Stimulated activated naive CD8-positive, alpha-beta T cell treated with anti-CD3 and anti-CD28 coated beads, Interleukin-15, amount 100 ng/mL, for 72 hours (primary cell): ENCODE results near the gene RBM15B.

Source experiments
- ATAC-seq: fragments of 150-1000 bp; cut with Tn5 transposase; 2 replicates; pipeline ENCODE4 v1.10.0; 2021; ENCODE audit warnings: mild to moderate bottlenecking, moderate library complexity
- DNase-seq, 2 donors: peaks; one replicate each; pipeline ENCODE4 v3.0.0; 2021 to 2022
- H3K27ac Mint-ChIP-seq, 2 donors: one replicate each; pipeline ENCODE4 v1.8.0; 2022; ENCODE audit warnings: mild to moderate bottlenecking in 2 of 2, mixed read lengths in 2 of 2, moderate library complexity in 2 of 2
- H3K27me3 Mint-ChIP-seq: one replicate; pipeline ENCODE4 v1.8.0; 2022; ENCODE audit warnings: mixed read lengths
- H3K4me1 Mint-ChIP-seq: one replicate; pipeline ENCODE4 v1.8.0; 2022; ENCODE audit warnings: mild to moderate bottlenecking, mixed read lengths
- H3K4me3 Mint-ChIP-seq, 2 donors: one replicate each; pipeline ENCODE4 v1.8.0; 2022; ENCODE audit warnings: mild to moderate bottlenecking in 2 of 2, mixed read lengths in 2 of 2, moderate library complexity in 1 of 2
- H3K9me3 Mint-ChIP-seq, 2 donors: one replicate each; pipeline ENCODE4 v1.8.0; 2022; ENCODE audit warnings: mixed read lengths in 2 of 2

Gene RBM15B

GRCh38 chr3:51371943-51372557 lies 19.0 kb upstream of the RBM15B start:
- ATAC-seq, result peak; percentile 59
- no peaks in the 10 kb centered on the region for H3K4me1 Mint-ChIP-seq
- no peaks in the 10 kb centered on the region for H3K9me3 Mint-ChIP-seq
- DNase-seq, result peak; percentile 38 to 42
- H3K27me3 Mint-ChIP-seq, result no peaks in the 10 kb centered on the region
- H3K27ac Mint-ChIP-seq, result no peak overlapping the region
- H3K4me3 Mint-ChIP-seq, result no peak overlapping the region

GRCh38 chr3:51373658-51374421 lies 17.2 kb upstream of the RBM15B start:
- Mint-ChIP-seq H3K27me3 (no peaks in the 10 kb centered on the region), H3K9me3 (no peaks in the 10 kb centered on the region)
- DNase-seq, result no peak

GRCh38 chr3:51374456-51374855 lies 16.6 kb upstream of the RBM15B start:
- Mint-ChIP-seq H3K9me3 (no peaks in the 10 kb centered on the region), H3K4me3 (no peak overlapping the region), H3K4me1 (peaks cover 6% of the 10 kb centered on the region), H3K27me3 (no peaks in the 10 kb centered on the region), H3K27ac (no peak overlapping the region)
- DNase-seq (no peak), ATAC-seq (no peak)

More at GRCh38 chr3:51373658-51374421, 17.2 kb upstream of the RBM15B start:
- H3K27ac Mint-ChIP-seq, result peak overlapping the region in 1 of 2 donors; percentile 44
- H3K4me3 Mint-ChIP-seq, result no peak overlapping the region
- no peak for ATAC-seq
- H3K4me1 Mint-ChIP-seq, result no peaks in the 10 kb centered on the region

GRCh38 chr3:51375136-51375535 lies 15.9 kb upstream of the RBM15B start:
- Mint-ChIP-seq H3K27ac (no peak overlapping the region), H3K4me1 (peaks cover 12% of the 10 kb centered on the region), H3K9me3 (no peaks in the 10 kb centered on the region), H3K4me3 (no peak overlapping the region), H3K27me3 (no peaks in the 10 kb centered on the region)
- no peak for DNase-seq
- no peak for ATAC-seq

- no peak for ATAC-seq
- DNase-seq, result no peak
- H3K4me1 Mint-ChIP-seq, result peaks cover 15% of the 10 kb centered on the region
- no peak overlapping the region for H3K27ac Mint-ChIP-seq
- H3K27me3 Mint-ChIP-seq, result no peaks in the 10 kb centered on the region
- H3K9me3 Mint-ChIP-seq, result no peaks in the 10 kb centered on the region
- H3K4me3 Mint-ChIP-seq, result no peak overlapping the region
Measured at GRCh38 chr3:51375571-51375970, 15.5 kb upstream of the RBM15B start.

GRCh38 chr3:51378065-51378464 lies 13.0 kb upstream of the RBM15B start:
- peaks cover 18% of the 10 kb centered on the region for H3K4me1 Mint-ChIP-seq
- DNase-seq (no peak), ATAC-seq (no peak)
- no peaks in the 10 kb centered on the region for H3K9me3 Mint-ChIP-seq
- H3K27ac Mint-ChIP-seq, result no peak overlapping the region
- H3K4me3 Mint-ChIP-seq, result no peak overlapping the region
- H3K27me3 Mint-ChIP-seq, result no peaks in the 10 kb centered on the region

- Mint-ChIP-seq H3K27ac (peak overlapping the region in 1 of 2 donors; percentile 88), H3K27me3 (no peaks in the 10 kb centered on the region), H3K4me1 (peaks cover 24% of the 10 kb centered on the region), H3K4me3 (no peak overlapping the region), H3K9me3 (no peaks in the 10 kb centered on the region)
- DNase-seq (no peak), ATAC-seq (no peak)
Measured at GRCh38 chr3:51378726-51379125, 12.4 kb upstream of the RBM15B start.

GRCh38 chr3:51379301-51379700 lies 11.8 kb upstream of the RBM15B start:
- H3K27me3 Mint-ChIP-seq, result no peaks in the 10 kb centered on the region
- peaks cover 30% of the 10 kb centered on the region for H3K4me1 Mint-ChIP-seq
- no peak for DNase-seq
- no peaks in the 10 kb centered on the region for H3K9me3 Mint-ChIP-seq
- ATAC-seq, result no peak
- peak overlapping the region in 1 of 2 donors; percentile 88 for H3K27ac Mint-ChIP-seq
- H3K4me3 Mint-ChIP-seq, result no peak overlapping the region

GRCh38 chr3:51379746-51380455 lies 11.2 kb upstream of the RBM15B start:
- H3K27ac Mint-ChIP-seq, result no peak overlapping the region
- ATAC-seq (no peak), DNase-seq (no peak)
- H3K27me3 Mint-ChIP-seq, result no peaks in the 10 kb centered on the region
- H3K4me1 Mint-ChIP-seq, result peaks cover 30% of the 10 kb centered on the region
- no peak overlapping the region for H3K4me3 Mint-ChIP-seq
- H3K9me3 Mint-ChIP-seq, result no peaks in the 10 kb centered on the region

GRCh38 chr3:51380601-51381332 lies 10.3 kb upstream of the RBM15B start:
- Mint-ChIP-seq H3K27me3 (no peaks in the 10 kb centered on the region), H3K4me3 (no peak overlapping the region), H3K27ac (no peak overlapping the region), H3K9me3 (no peaks in the 10 kb centered on the region), H3K4me1 (peaks cover 34% of the 10 kb centered on the region)
- DNase-seq, result no peak
- ATAC-seq, result no peak

GRCh38 chr3:51381333-51381705 lies 9.8 kb upstream of the RBM15B start:
- no peak overlapping the region for H3K27ac Mint-ChIP-seq
- no peak overlapping the region for H3K4me3 Mint-ChIP-seq
- H3K9me3 Mint-ChIP-seq, result no peaks in the 10 kb centered on the region
- ATAC-seq (no peak), DNase-seq (no peak)
- peaks cover 39% of the 10 kb centered on the region for H3K4me1 Mint-ChIP-seq
- H3K27me3 Mint-ChIP-seq, result no peaks in the 10 kb centered on the region

GRCh38 chr3:51382076-51382745 lies 8.9 kb upstream of the RBM15B start:
- ATAC-seq (no peak), DNase-seq (peak in 1 of 2 donors; percentile 5)
- H3K4me1 Mint-ChIP-seq, result peaks cover 48% of the 10 kb centered on the region
- H3K9me3 Mint-ChIP-seq, result no peaks in the 10 kb centered on the region
- H3K27me3 Mint-ChIP-seq, result no peaks in the 10 kb centered on the region
- H3K27ac Mint-ChIP-seq, result no peak overlapping the region
- H3K4me3 Mint-ChIP-seq, result no peak overlapping the region

- DNase-seq (peak in 1 of 2 donors; percentile 8), ATAC-seq (no peak)
- Mint-ChIP-seq H3K27ac (peak overlapping the region; percentile 99), H3K9me3 (no peaks in the 10 kb centered on the region), H3K27me3 (no peaks in the 10 kb centered on the region), H3K4me1 (peaks cover 57% of the 10 kb centered on the region), H3K4me3 (peak overlapping the region; percentile 92 to 98)
Measured at GRCh38 chr3:51382947-51383578, 8.0 kb upstream of the RBM15B start.

- ATAC-seq (peak; percentile 25), DNase-seq (peak; percentile 21 to 33)
- H3K27ac Mint-ChIP-seq, result peak overlapping the region; percentile 99
- H3K4me1 Mint-ChIP-seq, result peaks cover 65% of the 10 kb centered on the region
- no peaks in the 10 kb centered on the region for H3K9me3 Mint-ChIP-seq
- no peaks in the 10 kb centered on the region for H3K27me3 Mint-ChIP-seq
- peak overlapping the region; percentile 92 to 98 for H3K4me3 Mint-ChIP-seq
Measured at GRCh38 chr3:51384055-51384725, 6.9 kb upstream of the RBM15B start.
